NCI-H524 treated with DMSO at 0.1 percent for 48 hours (cell line): ENCODE measurements around the gene SCAMP5.
A peak's percentile ranks its signal among the peaks of the same experiment; 100 is the strongest.

Experiments used
- DNase-seq: peaks from one replicate; lab custom pipeline; 2025; lab: John Stamatoyannopoulos, UW

The SCAMP5 gene

GRCh38 chr15:75023181-75023871 is 28.0 kb downstream of the SCAMP5 start, which contains the start of gene PPCDC:
TSS of gene PPCDC (plus strand) at chr15:75023590. CDS start at chr15:75028319, 4,729 bp downstream.
- DNase-seq: peak; percentile 91

DNA sequence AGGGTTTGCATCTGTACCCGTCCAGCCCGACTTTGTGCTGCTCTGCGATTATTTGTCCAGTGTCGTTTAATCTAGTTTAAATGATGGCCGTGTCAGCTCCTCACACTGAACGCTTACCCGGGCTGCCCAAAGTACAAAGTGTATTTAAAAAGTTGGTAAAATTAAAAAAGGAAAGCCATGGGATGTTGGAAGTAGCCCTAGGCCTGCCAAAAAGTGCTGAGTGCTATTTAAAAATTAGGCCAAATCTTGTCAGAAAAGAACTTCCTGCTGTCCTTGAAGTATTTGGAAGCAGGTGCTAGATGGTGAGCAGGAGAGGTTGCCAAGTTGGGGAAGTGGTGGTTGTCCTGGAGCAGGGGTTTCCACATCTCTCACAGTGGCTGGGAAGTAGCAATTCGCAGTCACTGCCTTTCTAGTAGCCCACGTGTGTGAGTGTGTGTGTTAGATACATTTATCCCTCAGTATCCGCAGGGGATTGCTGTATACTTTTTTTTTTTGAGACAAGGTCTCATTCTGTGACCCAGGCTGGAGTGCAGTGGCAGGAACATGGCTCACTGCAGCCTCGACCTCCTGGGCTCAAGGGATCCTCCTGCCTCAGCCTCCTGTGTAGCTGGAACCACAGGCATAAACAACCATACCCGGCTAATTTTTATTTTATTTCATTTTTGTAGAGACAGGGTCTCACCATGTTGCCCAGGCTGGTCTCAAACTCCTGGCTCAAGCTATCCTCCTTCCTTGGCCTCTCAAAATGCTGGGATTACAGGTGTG is 28.7 kb downstream of the SCAMP5 start:
- DNase-seq: no peak

- DNase-seq: no peak
Observed at GRCh38 chr15:75025107-75025506, 29.7 kb downstream of the SCAMP5 start.

DNA sequence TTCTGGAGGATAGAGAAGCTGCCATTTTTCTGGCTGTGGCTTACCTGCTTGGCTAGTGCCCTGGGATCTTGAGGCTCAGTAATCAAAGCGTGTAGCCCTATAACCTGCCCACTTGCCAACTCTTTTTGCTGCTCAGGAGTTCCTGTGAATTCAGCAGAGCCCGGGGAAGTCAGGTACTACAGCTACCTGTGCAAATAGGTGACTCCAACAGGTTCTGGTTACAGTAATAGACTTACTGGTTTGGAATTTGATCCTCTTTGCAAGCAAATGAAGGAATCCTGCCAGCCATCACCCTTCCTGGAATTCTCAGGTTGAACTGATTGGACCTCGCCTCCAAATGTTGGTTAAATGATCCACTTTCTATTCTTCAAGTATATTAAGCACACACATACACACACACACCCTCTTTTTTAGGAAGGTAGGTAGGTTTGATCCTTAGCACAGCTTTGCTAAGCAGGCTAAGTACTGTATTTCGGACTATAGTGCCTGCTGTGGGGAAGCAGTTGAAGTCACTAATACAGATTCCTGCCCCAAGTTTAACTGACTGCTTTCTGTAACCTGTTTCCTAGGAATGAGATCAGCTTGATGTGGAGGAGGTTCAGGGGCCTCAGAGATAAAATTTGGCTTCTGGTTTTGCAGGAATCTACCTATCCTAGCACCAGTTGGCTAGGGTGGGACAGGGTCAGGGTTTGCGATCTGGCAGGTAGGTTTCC is 30.3 kb downstream of the SCAMP5 start:
- DNase-seq: no peak

- no peak for DNase-seq
Observed at GRCh38 chr15:75027551-75027950, 32.2 kb downstream of the SCAMP5 start.

GRCh38 chr15:75028991-75029377 is 33.6 kb downstream of the SCAMP5 start:
- no peak for DNase-seq

GRCh38 chr15:75029378-75030022 is 34.1 kb downstream of the SCAMP5 start:
- peak; percentile 20 for DNase-seq

- no peak for DNase-seq
Observed at GRCh38 chr15:75030023-75030413, 34.7 kb downstream of the SCAMP5 start.

DNA sequence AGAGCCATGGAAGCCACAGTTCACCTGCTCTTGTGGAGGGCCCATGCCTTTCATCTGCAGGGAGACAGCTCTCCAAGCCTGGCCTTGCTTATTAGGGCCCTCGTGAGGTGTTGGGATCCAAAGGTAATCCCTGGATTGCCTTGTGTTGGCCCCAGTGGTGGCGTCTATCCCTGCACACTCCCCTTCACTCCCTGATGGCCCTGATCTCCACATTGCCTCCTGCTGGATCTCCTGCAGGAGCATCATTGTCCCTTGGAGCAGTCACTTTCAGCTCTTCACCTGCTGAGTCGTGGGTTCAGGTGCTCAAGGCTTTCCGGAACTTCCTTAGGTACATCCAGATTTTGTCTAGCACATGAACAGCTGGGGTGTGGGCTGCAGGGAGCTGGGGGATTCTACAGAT is 35.1 kb downstream of the SCAMP5 start:
- no peak for DNase-seq

GRCh38 chr15:75031848-75032247 is 36.5 kb downstream of the SCAMP5 start:
- no peak for DNase-seq

DNA sequence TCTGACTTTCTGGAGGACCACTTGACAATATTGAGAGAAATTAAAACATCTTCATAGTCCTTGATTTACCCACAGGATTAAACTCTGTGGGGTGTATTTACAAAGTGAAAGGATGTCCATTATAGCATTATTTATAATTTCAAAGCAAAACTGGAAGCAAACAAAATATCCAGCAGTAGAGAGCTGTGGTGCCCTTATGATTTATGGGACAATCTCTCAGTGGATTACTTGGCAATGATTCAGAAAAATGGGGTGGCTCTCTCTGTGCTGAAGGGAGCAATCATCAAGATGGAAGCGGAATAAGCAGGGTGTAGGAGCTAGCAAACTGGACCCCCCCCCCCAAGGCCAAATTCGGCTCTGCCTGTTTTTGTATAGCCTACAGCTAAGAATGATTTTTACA is 37.0 kb downstream of the SCAMP5 start:
- no peak for DNase-seq

DNA sequence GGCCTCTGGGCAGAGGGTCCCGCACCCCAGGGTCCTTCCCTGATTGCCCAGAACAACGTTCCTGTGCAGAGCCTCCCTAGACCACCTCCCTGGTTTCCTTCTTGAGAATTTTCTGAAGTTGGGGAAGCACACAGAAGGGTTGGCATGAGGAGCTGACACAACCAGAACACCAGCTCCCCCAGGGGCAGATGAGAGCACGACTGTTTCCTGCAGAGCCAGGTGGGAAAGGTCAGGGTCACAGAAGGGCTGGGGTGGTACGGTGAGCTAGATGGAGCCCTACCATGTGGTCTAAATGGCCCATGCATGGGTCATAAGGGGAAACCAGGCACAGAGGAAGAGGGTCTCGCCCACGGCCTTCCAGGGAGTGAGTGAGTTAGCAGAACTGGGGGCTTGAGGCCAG is 38.4 kb downstream of the SCAMP5 start:
- no peak for DNase-seq

GRCh38 chr15:75034615-75035014 is 39.3 kb downstream of the SCAMP5 start:
- no peak for DNase-seq

DNA sequence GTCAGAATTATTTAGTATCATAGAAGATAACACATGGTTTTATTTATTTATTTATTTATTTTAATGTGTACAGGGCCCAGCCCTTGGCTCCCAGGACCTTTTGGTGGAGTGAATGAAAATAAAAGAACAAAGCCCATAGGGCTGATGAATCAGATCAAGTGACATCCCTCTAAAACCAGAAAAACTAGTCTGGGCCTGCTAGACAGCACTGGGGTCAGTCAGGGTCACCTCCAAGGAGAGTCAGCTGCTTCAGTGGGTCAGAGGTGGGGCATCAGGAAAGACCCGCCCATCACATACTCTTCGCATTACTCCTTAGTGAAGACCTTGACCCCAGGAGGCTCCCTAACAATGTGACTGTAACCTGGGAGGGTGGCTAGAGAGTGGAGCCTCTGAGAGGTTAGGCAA is 40.9 kb downstream of the SCAMP5 start:
- no peak for DNase-seq

- no peak for DNase-seq
Observed at GRCh38 chr15:75037685-75038084, 42.3 kb downstream of the SCAMP5 start.

DNA sequence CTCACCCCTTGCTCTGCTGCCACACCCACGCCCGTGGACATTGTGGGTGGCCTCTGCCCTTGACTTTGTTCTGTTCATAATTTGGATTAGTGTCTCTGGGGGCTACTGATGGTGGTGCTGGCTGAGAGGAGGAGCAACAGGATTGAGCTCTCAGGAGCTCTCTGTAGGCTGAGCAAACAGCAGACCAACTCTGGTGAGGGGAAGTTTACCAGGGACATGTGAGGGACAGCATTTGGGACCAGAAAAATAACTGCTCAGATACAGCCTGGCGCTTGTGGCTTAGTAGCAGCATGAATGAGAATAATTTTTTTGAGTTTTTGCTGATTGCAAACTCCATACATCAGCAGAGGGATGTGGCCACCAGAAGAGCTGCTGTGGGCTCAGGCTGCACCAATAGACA is 42.9 kb downstream of the SCAMP5 start:
- no peak for DNase-seq

DNA sequence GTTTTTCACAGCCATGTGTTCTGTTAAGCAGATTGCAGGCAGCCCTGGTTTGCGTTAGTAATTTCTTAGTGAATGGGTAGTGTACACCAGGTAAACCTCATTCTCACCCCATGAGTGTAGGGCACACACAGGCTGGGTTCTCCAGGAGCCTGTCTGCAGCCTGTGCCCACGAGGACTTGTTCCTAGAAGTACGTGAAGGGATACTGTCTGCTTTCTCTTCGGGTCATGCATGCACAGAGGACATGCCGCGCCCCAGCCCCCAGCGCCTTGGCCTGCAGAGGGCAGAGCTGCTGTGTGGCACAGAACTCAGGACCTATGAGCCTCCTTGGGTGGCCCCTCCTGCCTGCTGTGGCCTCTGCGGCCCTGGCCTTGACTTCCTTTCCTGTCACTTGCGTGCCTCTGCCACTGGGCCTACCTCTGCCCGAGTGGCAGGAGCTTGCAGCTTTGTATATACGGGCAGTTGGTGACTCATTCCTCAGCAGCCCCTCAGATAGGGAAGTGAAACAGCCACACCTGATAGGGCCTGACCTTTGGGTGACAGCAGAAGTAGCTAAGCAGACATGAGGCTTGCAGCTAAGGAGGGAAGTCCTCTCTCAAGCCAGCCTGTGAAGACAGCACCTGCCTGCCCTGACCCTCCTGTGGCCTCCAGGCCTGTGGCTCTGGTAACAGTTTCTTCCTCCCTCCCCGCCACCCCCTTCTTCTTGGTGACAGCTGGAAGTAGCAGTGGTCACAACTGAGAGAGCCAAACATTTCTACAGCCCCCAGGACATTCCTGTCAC is 47.6 kb downstream of the SCAMP5 start:
- no peak for DNase-seq

GRCh38 chr15:75043509-75044257 is 48.3 kb downstream of the SCAMP5 start:
- no peak for DNase-seq

DNA sequence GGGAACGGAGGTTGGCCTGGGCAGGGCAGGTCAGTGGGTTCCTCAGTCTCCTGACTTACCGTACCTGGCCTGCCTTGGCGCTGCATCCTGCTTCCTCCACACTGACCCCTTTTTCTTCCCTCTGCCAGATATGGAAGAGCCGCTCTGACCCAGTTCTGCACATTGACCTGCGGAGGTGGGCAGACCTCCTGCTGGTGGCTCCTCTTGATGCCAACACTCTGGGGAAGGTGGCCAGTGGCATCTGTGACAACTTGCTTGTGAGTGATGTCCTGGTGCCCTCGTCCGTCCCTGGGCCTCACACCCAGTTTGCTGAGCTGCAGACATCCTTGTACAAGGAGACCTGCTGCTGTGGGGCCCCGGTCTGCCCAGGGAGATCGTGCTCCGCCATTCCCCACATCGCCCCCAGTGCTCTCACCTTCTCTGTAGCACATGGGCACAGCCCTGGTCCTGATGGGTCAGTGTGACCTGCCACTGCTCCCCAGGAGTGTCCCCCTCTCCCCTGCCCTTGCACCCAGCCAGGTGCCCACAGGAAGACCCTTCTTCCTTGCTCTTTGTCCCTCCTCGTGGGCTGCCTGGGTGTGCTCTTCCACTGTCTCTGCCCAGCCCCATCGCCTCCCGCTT is 49.0 kb downstream of the SCAMP5 start:
- DNase-seq: no peak

DNA sequence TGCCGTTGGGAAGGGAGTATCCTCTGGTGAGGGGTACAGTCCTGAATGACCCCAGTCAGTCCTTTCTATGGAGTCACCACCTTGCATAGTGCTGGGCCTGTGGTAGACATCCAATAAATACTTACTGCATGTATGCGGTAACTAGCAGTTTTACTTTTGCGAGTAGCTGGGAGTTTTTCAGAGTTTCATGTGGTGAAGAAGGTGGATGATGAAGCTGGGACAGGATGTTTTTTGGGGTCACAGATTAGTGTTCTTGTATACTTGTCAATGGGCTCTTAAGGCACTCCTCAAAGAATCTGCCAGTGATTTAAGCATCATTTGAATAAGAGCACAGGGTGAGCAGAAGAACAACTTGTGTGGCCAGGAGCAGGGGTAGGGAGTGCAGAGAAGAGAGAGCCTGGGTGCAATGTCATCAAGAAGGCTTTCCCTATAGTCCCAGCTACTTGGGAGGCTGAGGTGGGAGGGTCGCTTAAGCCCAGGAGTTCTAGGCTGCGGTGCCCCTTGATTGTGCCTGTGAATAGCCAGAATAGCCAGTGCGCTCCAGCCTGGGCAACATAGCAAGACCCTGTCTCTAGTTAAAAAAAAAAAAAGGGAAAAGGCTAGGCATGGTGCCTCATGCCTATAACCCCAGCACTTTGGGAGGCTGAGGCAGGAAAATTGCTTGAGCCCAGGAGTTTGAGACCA is 50.1 kb downstream of the SCAMP5 start:
- DNase-seq: no peak
